Mucosa of gallbladder (tissue), 1 donor: ENCODE results near the gene PVALB. TPM values are rescaled to one million over a fixed set of nuclear protein-coding genes. Genes with fewer than 3 reads are reported as not detected.
A peak's percentile ranks its signal among the peaks of the same experiment; 100 is the strongest.

Experiments
- DNase-seq: peaks from one replicate; pipeline ENCODE4 v3.0.0-alpha.2; 2020; ENCODE audit warnings: low spot score
- total RNA-seq: library from RNA; stranded (reverse); gene quantifications from one replicate; pipeline ENCODE4 v1.2.1, GENCODE V29; 2021
- donor health status: DM: no; HTN: no; CAD: no.

The PVALB gene
- total RNA-seq, 1 donor from 2014 or later: not detected

- peak; percentile 25 for DNase-seq
Measured at GRCh38 chr22:36773935-36774334, 42.9 kb downstream of the PVALB start.

GRCh38 chr22:36772451-36772850 lies 44.4 kb downstream of the PVALB start:
- DNase-seq: no peak

- DNase-seq: no peak
Measured at GRCh38 chr22:36771356-36772063, 45.3 kb downstream of the PVALB start.

- no peak for DNase-seq
Measured at GRCh38 chr22:36770513-36771231, 46.2 kb downstream of the PVALB start.

GRCh38 chr22:36769541-36770512 lies 47.0 kb downstream of the PVALB start:
- DNase-seq: no peak

- no peak for DNase-seq
Measured at GRCh38 chr22:36768616-36769015, 48.2 kb downstream of the PVALB start.

GRCh38 chr22:36768141-36768540 lies 48.7 kb downstream of the PVALB start:
- no peak for DNase-seq

GRCh38 chr22:36767035-36767775 lies 49.6 kb downstream of the PVALB start:
- no peak for DNase-seq

GRCh38 chr22:36765943-36766450 lies 50.8 kb downstream of the PVALB start:
- no peak for DNase-seq

- DNase-seq: no peak
Measured at GRCh38 chr22:36765131-36765942, 51.5 kb downstream of the PVALB start.

GRCh38 chr22:36764641-36765040 lies 52.2 kb downstream of the PVALB start:
- no peak for DNase-seq

GRCh38 chr22:36764060-36764459 lies 52.8 kb downstream of the PVALB start:
- no peak for DNase-seq

- peak; percentile 50 for DNase-seq
Measured at GRCh38 chr22:36763576-36763975, 53.3 kb downstream of the PVALB start.

- peak; percentile 44 for DNase-seq
Measured at GRCh38 chr22:36762687-36763260, 54.1 kb downstream of the PVALB start.

GRCh38 chr22:36761553-36762240 lies 55.1 kb downstream of the PVALB start:
- no peak for DNase-seq

- no peak for DNase-seq
Measured at GRCh38 chr22:36760786-36761185, 56.0 kb downstream of the PVALB start.

GRCh38 chr22:36759481-36760159 lies 57.2 kb downstream of the PVALB start:
- no peak for DNase-seq

GRCh38 chr22:36758792-36759271 lies 58.0 kb downstream of the PVALB start:
- DNase-seq: no peak
